PFSK-1 (cell line): Measurements from ENCODE around the gene DISP1.

ENCODE experiments used
- FOXP2 ChIP-seq: optimal IDR thresholded peaks from 2 replicates; pipeline ENCODE3; 2011; ENCODE audit warnings: borderline replicate concordance, control low read depth, inconsistent platforms; ENCODE audit not compliant: insufficient read depth; ENCODE audit errors: extremely low read length, extremely low read depth
- POLR2AphosphoS5 ChIP-seq: IDR thresholded peaks from 2 replicates; pipeline ENCODE4 v1.6.1; 2012; ENCODE audit warnings: low read depth, mild to moderate bottlenecking, control low read depth, low read length, moderate library complexity
- SIN3A ChIP-seq: IDR thresholded peaks from 2 replicates; pipeline ENCODE4 v1.6.1; 2012; ENCODE audit warnings: mild to moderate bottlenecking, low read length, moderate library complexity, borderline replicate concordance; ENCODE audit not compliant: insufficient read depth
- TAF1 ChIP-seq: IDR thresholded peaks from 2 replicates; pipeline ENCODE4 v1.6.1; 2012; ENCODE audit warnings: low read length, control low read depth, borderline replicate concordance; ENCODE audit not compliant: insufficient read depth
- TF ChIP-seq, protein P1 (sequence below), 2 experiments: IDR thresholded peaks; 2 replicates each; pipeline versions ENCODE4 v1.6.1 to v1.8.0; 2011 to 2012; ENCODE audit warnings: low read depth in 2 of 2, low read length in 2 of 2, control low read depth in 1 of 2, inconsistent platforms in 1 of 2, mild to moderate bottlenecking in 1 of 2, moderate library complexity in 1 of 2; ENCODE audit not compliant: insufficient read depth in 1 of 2

DISP1 gene

GRCh38 chr1:222818171-222818570 lies 3.3 kb downstream of the DISP1 start:
- TF ChIP-seq SIN3A (no peak), FOXP2 (no peak), TAF1 (no peak), POLR2AphosphoS5 (no peak)
- TF ChIP-seq, protein P1, sequence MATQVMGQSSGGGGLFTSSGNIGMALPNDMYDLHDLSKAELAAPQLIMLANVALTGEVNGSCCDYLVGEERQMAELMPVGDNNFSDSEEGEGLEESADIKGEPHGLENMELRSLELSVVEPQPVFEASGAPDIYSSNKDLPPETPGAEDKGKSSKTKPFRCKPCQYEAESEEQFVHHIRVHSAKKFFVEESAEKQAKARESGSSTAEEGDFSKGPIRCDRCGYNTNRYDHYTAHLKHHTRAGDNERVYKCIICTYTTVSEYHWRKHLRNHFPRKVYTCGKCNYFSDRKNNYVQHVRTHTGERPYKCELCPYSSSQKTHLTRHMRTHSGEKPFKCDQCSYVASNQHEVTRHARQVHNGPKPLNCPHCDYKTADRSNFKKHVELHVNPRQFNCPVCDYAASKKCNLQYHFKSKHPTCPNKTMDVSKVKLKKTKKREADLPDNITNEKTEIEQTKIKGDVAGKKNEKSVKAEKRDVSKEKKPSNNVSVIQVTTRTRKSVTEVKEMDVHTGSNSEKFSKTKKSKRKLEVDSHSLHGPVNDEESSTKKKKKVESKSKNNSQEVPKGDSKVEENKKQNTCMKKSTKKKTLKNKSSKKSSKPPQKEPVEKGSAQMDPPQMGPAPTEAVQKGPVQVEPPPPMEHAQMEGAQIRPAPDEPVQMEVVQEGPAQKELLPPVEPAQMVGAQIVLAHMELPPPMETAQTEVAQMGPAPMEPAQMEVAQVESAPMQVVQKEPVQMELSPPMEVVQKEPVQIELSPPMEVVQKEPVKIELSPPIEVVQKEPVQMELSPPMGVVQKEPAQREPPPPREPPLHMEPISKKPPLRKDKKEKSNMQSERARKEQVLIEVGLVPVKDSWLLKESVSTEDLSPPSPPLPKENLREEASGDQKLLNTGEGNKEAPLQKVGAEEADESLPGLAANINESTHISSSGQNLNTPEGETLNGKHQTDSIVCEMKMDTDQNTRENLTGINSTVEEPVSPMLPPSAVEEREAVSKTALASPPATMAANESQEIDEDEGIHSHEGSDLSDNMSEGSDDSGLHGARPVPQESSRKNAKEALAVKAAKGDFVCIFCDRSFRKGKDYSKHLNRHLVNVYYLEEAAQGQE (IDR thresholded peaks at IDR 0.05; ENCODE audit: insufficient read depth in 1 of 2, low read depth in 2 of 2, low read length in 2 of 2): no peak

DNA sequence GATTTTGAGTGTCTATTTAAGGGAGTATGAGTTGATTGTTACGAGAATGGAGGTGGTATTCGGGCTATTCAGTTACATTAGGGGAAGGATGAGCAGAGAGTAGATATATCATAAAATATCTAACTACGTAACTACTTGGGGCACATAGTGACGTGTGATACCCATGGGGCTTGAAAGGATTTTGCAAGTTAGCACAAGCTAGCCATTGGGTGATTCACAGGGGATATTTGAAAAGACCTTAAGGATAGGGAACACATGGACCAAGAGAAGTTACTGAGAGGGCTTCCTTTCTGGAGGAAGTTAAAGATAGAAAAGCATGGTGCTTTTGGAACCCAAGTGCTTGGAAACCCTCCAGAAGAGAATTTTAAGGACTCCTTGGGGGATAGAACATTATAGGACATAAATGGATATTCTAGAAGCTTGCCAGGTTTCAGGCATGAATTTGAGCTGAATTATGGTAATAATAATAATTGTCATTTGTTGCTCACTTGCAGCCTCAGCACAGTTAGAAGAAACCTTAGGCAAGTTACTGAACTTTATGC lies 5.4 kb downstream of the DISP1 start:
- no peak for TF ChIP-seq TAF1
- TF ChIP-seq POLR2AphosphoS5: no peak
- no peak for TF ChIP-seq SIN3A
- TF ChIP-seq, protein P1 (IDR thresholded peaks at IDR 0.05; ENCODE audit: insufficient read depth in 1 of 2, low read depth in 2 of 2, low read length in 2 of 2): no peak
- no peak for TF ChIP-seq FOXP2

- TF ChIP-seq, protein P1 (IDR thresholded peaks at IDR 0.05; ENCODE audit: insufficient read depth in 1 of 2, low read depth in 2 of 2, low read length in 2 of 2): no peak
- TF ChIP-seq POLR2AphosphoS5 (no peak), FOXP2 (no peak), TAF1 (no peak), SIN3A (no peak)
These were observed 6.4 kb downstream of the DISP1 start for GRCh38 chr1:222821239-222821638.

DNA sequence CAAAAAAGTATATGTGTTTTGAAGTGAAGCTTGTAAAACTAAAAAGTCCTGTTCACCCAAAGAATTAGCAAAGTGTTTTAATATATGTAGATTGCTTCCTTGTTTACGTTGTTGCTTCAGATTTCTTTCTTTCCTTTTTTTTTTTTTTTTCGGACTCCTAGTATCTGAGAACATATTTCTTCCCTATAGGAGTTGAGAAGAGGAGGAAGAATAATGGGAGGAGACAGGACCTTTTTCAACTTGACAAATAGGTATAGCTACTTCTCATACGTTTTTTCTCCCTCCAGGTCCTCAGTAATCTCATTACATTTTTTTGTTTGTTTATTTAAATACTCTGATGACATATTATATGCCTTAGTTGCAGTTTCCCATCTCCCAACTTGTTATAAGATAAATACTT lies 8.9 kb downstream of the DISP1 start:
- no peak for TF ChIP-seq TAF1
- TF ChIP-seq FOXP2: no peak
- no peak for TF ChIP-seq POLR2AphosphoS5
- TF ChIP-seq, protein P1 (IDR thresholded peaks at IDR 0.05; ENCODE audit: insufficient read depth in 1 of 2, low read depth in 2 of 2, low read length in 2 of 2): no peak
- no peak for TF ChIP-seq SIN3A

DNA sequence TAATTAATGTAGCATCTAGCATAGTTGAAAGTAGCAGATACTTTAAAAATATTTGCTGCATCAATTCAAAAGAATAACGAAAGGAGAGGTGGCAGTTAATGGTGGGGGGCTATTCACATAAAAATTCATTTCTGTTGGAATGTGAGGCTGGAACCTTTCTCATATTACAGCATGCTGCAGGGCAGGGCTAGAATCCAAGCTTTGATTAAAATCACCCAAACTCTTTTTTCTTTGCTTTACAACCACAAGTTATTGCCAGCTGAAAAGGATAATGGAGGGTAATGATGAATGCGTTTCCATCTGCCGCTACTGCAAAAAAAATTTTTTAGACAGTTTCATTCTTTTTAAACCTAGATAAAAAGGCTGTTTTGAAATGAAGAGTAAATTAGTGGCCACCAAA lies 9.8 kb downstream of the DISP1 start:
- TF ChIP-seq, protein P1 (IDR thresholded peaks at IDR 0.05; ENCODE audit: insufficient read depth in 1 of 2, low read depth in 2 of 2, low read length in 2 of 2): no peak
- TF ChIP-seq SIN3A: no peak
- no peak for TF ChIP-seq TAF1
- TF ChIP-seq FOXP2: no peak
- no peak for TF ChIP-seq POLR2AphosphoS5
